HFFc6 (cell line): ENCODE data around the gene KHDC1L. TPM values are rescaled to one million over a fixed set of nuclear protein-coding genes. Genes with fewer than 3 reads are reported as not detected.
A peak's percentile ranks its signal among the peaks of the same experiment; 100 is the strongest.

ENCODE experiments used
- DNase-seq: peaks from one replicate; pipeline ENCODE4 v3.0.0-alpha.2; 2018
- H3K27ac Mint-ChIP-seq: 2 replicates; pipeline ENCODE4 v1.8.0; 2020; ENCODE audit warnings: mild to moderate bottlenecking, mixed read lengths
- H3K27me3 Mint-ChIP-seq: 2 replicates; pipeline ENCODE4 v1.8.0; 2021; ENCODE audit warnings: mild to moderate bottlenecking, moderate library complexity, mixed read lengths; ENCODE audit not compliant: insufficient read depth
- H3K36me3 Mint-ChIP-seq: 2 replicates; pipeline ENCODE4 v1.8.0; 2021; ENCODE audit warnings: low read depth, mixed read lengths
- H3K4me1 Mint-ChIP-seq: 2 replicates; pipeline ENCODE4 v1.8.0; 2020; ENCODE audit warnings: low read depth, mixed read lengths
- H3K4me3 Mint-ChIP-seq: 2 replicates; pipeline ENCODE4 v1.8.0; 2020; ENCODE audit warnings: mild to moderate bottlenecking, moderate library complexity, mixed read lengths
- H3K9me3 Mint-ChIP-seq: 2 replicates; pipeline ENCODE4 v1.8.0; 2020; ENCODE audit warnings: mild to moderate bottlenecking, mixed read lengths
- CTCF ChIP-seq: fragments of 200-600 bp; sonication (generic); IDR thresholded peaks from 2 replicates; pipeline ENCODE4 v1.5.0; 2021; ENCODE audit warnings: antibody characterized with exemption, mild to moderate bottlenecking
- total RNA-seq, 6 experiments: library from RNA; stranded (reverse); fragmentation: NEBNext Ultra II Directional; extraction: Animal tissue kit (Norgen Biotek cat#: 25700); gene quantifications; 2 replicates in 1 of 6; 3 replicates in 5 of 6; pipeline ENCODE4 v1.2.3, GENCODE V29; 2021

The KHDC1L gene
- total RNA-seq, 6 experiments from 2014 or later, result 0.37 to 0.55 TPM; not detected in 4

GRCh38 chr6:73180763-73181619 lies 44.3 kb downstream of the KHDC1L start:
- H3K4me3 Mint-ChIP-seq, result peak overlapping the region; percentile 88
- peak; percentile 95 for TF ChIP-seq CTCF
- peaks cover 27% of the 10 kb centered on the region for H3K4me1 Mint-ChIP-seq
- peak; percentile 84 for DNase-seq
- H3K9me3 Mint-ChIP-seq, result no peaks in the 10 kb centered on the region
- no peaks in the 10 kb centered on the region for H3K36me3 Mint-ChIP-seq
- no peaks in the 10 kb centered on the region for H3K27me3 Mint-ChIP-seq
- peak overlapping the region; percentile 82 for H3K27ac Mint-ChIP-seq

GRCh38 chr6:73180076-73180738 lies 45.1 kb downstream of the KHDC1L start:
- TF ChIP-seq CTCF, result no peak
- peaks cover 27% of the 10 kb centered on the region for H3K4me1 Mint-ChIP-seq
- peak overlapping the region; percentile 82 for H3K27ac Mint-ChIP-seq
- DNase-seq, result peak; percentile 37
- H3K4me3 Mint-ChIP-seq, result peak overlapping the region; percentile 88
- no peaks in the 10 kb centered on the region for H3K27me3 Mint-ChIP-seq
- H3K36me3 Mint-ChIP-seq, result no peaks in the 10 kb centered on the region
- no peaks in the 10 kb centered on the region for H3K9me3 Mint-ChIP-seq

GRCh38 chr6:73177221-73177944 lies 47.9 kb downstream of the KHDC1L start:
- H3K9me3 Mint-ChIP-seq, result no peaks in the 10 kb centered on the region
- H3K4me3 Mint-ChIP-seq, result no peak overlapping the region
- no peaks in the 10 kb centered on the region for H3K36me3 Mint-ChIP-seq
- H3K4me1 Mint-ChIP-seq, result peaks cover 27% of the 10 kb centered on the region
- no peak for DNase-seq
- H3K27ac Mint-ChIP-seq, result no peak overlapping the region
- no peak for TF ChIP-seq CTCF
- H3K27me3 Mint-ChIP-seq, result no peaks in the 10 kb centered on the region

GRCh38 chr6:73176057-73176456 lies 49.2 kb downstream of the KHDC1L start:
- DNase-seq, result no peak
- Mint-ChIP-seq H3K27me3 (no peaks in the 10 kb centered on the region), H3K9me3 (no peaks in the 10 kb centered on the region), H3K4me3 (no peak overlapping the region), H3K36me3 (no peaks in the 10 kb centered on the region), H3K4me1 (peaks cover 23% of the 10 kb centered on the region), H3K27ac (no peak overlapping the region)
- no peak for TF ChIP-seq CTCF

GRCh38 chr6:73174646-73175045 lies 50.6 kb downstream of the KHDC1L start:
- H3K4me1 Mint-ChIP-seq, result peaks cover 8% of the 10 kb centered on the region
- no peak for DNase-seq
- peaks cover 2% of the 10 kb centered on the region; the same call in 1 of the 2 replicates for H3K27me3 Mint-ChIP-seq
- no peak overlapping the region for H3K4me3 Mint-ChIP-seq
- TF ChIP-seq CTCF, result no peak
- no peaks in the 10 kb centered on the region for H3K9me3 Mint-ChIP-seq
- no peaks in the 10 kb centered on the region for H3K36me3 Mint-ChIP-seq
- H3K27ac Mint-ChIP-seq, result no peak overlapping the region

Other genes with a start within 250 kb of the KHDC1L start
- gene KHDC1, start 37.7 kb upstream of the KHDC1L start, total RNA-seq, result 1 to 10 TPM; 4.8 to 6.3 (median 5.9) TPM
- gene DPPA5, start 128.8 kb upstream of the KHDC1L start, total RNA-seq, result not detected
- not detected for gene KHDC3L, start 137.2 kb upstream of the KHDC1L start, total RNA-seq
- gene OOEP, start 144.4 kb upstream of the KHDC1L start, total RNA-seq, result not detected
- gene DDX43, start 169.3 kb upstream of the KHDC1L start, total RNA-seq, result not detected
- gene CGAS, start 226.8 kb upstream of the KHDC1L start, total RNA-seq, result 1 to 10 TPM; 3.6 to 5.3 (median 5.0) TPM
- gene MTO1, start 236.2 kb upstream of the KHDC1L start, total RNA-seq, result 10 to 100 TPM; 18.5 to 28.2 (median 21.5) TPM